Measurements from ENCODE around the gene VTA1.

Gene VTA1

GRCh38 chr6:142271476-142271875, 124.4 kb downstream of the VTA1 start:
- no peak for DNase-seq (ENCODE audit: low read depth)
